Loucy (cell line): ENCODE data around the gene RHOG.

ENCODE experiments used
- EZH2phosphoT487 ChIP-seq: fragments of 200-600 bp; IDR thresholded peaks from 2 replicates; pipeline ENCODE4 v1.6.1; 2018; ENCODE audit warnings: antibody characterized with exemption, mild to moderate bottlenecking, moderate library complexity, borderline replicate concordance
- TF ChIP-seq, protein P1 (sequence below): fragments of 200-600 bp; sonication (generic); conservative IDR thresholded peaks from 2 replicates; pipeline ENCODE4 v1.5.1; 2014; ENCODE audit warnings: mild to moderate bottlenecking, antibody characterized with exemption, low read length

GRCh38 chr11:3817181-3817800 is 23.5 kb downstream of the RHOG start:
- TF ChIP-seq, protein P1, sequence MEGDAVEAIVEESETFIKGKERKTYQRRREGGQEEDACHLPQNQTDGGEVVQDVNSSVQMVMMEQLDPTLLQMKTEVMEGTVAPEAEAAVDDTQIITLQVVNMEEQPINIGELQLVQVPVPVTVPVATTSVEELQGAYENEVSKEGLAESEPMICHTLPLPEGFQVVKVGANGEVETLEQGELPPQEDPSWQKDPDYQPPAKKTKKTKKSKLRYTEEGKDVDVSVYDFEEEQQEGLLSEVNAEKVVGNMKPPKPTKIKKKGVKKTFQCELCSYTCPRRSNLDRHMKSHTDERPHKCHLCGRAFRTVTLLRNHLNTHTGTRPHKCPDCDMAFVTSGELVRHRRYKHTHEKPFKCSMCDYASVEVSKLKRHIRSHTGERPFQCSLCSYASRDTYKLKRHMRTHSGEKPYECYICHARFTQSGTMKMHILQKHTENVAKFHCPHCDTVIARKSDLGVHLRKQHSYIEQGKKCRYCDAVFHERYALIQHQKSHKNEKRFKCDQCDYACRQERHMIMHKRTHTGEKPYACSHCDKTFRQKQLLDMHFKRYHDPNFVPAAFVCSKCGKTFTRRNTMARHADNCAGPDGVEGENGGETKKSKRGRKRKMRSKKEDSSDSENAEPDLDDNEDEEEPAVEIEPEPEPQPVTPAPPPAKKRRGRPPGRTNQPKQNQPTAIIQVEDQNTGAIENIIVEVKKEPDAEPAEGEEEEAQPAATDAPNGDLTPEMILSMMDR = no peak
- no peak for TF ChIP-seq EZH2phosphoT487
